ENCODE results near the gene ATP1A4. TPM values are rescaled to one million over a fixed set of nuclear protein-coding genes. Genes with fewer than 3 reads are reported as not detected.

The ATP1A4 gene
- total and polyA plus RNA-seq, 2 of the 13 experiments (the other 11 are each of a cell fraction or from before 2014, with no cell fraction given): not detected

DNA sequence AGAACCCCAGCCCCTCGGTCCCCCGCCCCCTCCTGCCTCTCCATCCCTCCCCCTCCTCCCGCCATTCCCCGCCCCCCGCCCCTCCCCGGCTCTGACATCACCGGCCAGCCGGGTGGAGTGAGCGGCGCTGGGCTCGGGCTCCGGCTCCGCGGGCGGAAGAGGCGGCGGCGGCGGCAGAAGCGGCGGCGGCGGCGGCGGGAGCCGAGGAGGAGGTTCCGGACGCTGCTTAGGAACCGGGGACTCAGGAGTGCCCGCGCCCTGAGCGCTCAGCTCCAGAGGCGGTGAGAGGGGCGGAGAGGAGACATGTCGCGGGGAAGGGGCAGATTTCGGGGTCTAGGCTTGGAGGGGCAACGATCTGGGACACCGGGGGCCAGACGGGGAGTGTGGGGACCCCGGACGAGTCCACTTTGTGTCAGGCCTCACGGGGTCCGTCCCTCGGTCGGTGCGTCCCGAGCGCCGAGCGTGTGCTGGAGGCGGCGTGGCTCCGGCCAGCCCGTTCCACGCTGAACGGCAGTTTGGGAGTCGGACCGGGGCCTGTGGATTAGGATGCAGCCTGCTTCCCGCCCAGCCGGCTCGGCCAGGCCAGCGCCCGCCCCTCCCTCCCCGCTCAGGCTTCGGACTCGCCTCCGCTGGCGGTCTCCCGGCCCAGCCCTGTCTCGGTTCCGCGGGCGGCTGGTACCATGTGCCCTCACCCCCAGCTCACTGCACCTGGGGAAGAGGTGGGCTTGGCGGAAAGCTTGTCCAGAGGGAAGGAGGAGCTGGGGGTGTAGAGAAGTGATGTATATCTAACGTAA lies 54.0 kb downstream of the ATP1A4 start, which contains the start of gene PEA15 (continued):
- TF ChIP-seq ZNF101 (CRISPR knock-in tag; IDR thresholded peaks at IDR 0.05; ENCODE audit: borderline replicate concordance, low read depth) (no peak), ZNF703 (CRISPR knock-in tag; IDR thresholded peaks at IDR 0.05; ENCODE audit: borderline replicate concordance) (no peak), RAD21 (CRISPR knock-in tag; IDR thresholded peaks at IDR 0.05) (no peak), ZNF10 (CRISPR knock-in tag; IDR thresholded peaks at IDR 0.05; ENCODE audit: borderline replicate concordance, low read depth) (no peak), YEATS4 (CRISPR knock-in tag; IDR thresholded peaks at IDR 0.05; ENCODE audit: borderline replicate concordance) (peak; percentile 44; the same call in 1 of the 2 replicates), ATM (IDR thresholded peaks at IDR 0.05; ENCODE audit: borderline replicate concordance) (no peak), REL (CRISPR knock-in tag; conservative IDR thresholded peaks at IDR 0.05) (no peak), ZNF776 (CRISPR knock-in tag; IDR thresholded peaks at IDR 0.05) (peak; percentile 34; the same call in 1 of the 2 replicates), MYC (CRISPR knock-in tag; IDR thresholded peaks at IDR 0.05; ENCODE audit: borderline replicate concordance) (peak; percentile 57; the same call in 1 of the 2 replicates)
- TF ChIP-seq, protein P1, sequence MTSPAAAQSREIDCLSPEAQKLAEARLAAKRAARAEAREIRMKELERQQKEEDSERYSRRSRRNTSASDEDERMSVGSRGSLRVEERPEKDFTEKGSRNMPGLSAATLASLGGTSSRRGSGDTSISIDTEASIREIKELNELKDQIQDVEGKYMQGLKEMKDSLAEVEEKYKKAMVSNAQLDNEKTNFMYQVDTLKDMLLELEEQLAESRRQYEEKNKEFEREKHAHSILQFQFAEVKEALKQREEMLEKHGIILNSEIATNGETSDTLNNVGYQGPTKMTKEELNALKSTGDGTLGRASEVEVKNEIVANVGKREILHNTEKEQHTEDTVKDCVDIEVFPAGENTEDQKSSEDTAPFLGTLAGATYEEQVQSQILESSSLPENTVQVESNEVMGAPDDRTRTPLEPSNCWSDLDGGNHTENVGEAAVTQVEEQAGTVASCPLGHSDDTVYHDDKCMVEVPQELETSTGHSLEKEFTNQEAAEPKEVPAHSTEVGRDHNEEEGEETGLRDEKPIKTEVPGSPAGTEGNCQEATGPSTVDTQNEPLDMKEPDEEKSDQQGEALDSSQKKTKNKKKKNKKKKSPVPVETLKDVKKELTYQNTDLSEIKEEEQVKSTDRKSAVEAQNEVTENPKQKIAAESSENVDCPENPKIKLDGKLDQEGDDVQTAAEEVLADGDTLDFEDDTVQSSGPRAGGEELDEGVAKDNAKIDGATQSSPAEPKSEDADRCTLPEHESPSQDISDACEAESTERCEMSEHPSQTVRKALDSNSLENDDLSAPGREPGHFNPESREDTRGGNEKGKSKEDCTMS (CRISPR knock-in tag; conservative IDR thresholded peaks at IDR 0.05): no peak
- TF ChIP-seq, protein P2, sequence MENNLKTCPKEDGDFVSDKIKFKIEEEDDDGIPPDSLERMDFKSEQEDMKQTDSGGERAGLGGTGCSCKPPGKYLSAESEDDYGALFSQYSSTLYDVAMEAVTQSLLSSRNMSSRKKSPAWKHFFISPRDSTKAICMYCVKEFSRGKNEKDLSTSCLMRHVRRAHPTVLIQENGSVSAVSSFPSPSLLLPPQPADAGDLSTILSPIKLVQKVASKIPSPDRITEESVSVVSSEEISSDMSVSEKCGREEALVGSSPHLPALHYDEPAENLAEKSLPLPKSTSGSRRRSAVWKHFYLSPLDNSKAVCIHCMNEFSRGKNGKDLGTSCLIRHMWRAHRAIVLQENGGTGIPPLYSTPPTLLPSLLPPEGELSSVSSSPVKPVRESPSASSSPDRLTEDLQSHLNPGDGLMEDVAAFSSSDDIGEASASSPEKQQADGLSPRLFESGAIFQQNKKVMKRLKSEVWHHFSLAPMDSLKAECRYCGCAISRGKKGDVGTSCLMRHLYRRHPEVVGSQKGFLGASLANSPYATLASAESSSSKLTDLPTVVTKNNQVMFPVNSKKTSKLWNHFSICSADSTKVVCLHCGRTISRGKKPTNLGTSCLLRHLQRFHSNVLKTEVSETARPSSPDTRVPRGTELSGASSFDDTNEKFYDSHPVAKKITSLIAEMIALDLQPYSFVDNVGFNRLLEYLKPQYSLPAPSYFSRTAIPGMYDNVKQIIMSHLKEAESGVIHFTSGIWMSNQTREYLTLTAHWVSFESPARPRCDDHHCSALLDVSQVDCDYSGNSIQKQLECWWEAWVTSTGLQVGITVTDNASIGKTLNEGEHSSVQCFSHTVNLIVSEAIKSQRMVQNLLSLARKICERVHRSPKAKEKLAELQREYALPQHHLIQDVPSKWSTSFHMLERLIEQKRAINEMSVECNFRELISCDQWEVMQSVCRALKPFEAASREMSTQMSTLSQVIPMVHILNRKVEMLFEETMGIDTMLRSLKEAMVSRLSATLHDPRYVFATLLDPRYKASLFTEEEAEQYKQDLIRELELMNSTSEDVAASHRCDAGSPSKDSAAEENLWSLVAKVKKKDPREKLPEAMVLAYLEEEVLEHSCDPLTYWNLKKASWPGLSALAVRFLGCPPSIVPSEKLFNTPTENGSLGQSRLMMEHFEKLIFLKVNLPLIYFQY (CRISPR knock-in tag; IDR thresholded peaks at IDR 0.05; ENCODE audit: borderline replicate concordance): peak; percentile 35; the same call in 1 of the 2 replicates
- TF ChIP-seq, protein P3, sequence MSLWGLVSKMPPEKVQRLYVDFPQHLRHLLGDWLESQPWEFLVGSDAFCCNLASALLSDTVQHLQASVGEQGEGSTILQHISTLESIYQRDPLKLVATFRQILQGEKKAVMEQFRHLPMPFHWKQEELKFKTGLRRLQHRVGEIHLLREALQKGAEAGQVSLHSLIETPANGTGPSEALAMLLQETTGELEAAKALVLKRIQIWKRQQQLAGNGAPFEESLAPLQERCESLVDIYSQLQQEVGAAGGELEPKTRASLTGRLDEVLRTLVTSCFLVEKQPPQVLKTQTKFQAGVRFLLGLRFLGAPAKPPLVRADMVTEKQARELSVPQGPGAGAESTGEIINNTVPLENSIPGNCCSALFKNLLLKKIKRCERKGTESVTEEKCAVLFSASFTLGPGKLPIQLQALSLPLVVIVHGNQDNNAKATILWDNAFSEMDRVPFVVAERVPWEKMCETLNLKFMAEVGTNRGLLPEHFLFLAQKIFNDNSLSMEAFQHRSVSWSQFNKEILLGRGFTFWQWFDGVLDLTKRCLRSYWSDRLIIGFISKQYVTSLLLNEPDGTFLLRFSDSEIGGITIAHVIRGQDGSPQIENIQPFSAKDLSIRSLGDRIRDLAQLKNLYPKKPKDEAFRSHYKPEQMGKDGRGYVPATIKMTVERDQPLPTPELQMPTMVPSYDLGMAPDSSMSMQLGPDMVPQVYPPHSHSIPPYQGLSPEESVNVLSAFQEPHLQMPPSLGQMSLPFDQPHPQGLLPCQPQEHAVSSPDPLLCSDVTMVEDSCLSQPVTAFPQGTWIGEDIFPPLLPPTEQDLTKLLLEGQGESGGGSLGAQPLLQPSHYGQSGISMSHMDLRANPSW (CRISPR knock-in tag; IDR thresholded peaks at IDR 0.05; ENCODE audit: borderline replicate concordance): no peak

All from HepG2 (cell line).